HK-2 (cell line): ENCODE measurements around the gene CFAP221.
"Not testable (repeated sequence)": the region's sequence is repeated elsewhere in the genome, so short reads cannot be mapped to it uniquely, and the experiment has no call there.

Source experiments
- DNase-seq: peaks from one replicate; pipeline ENCODE4 v3.0.0-alpha.2; 2018; ENCODE audit not compliant: unreplicated experiment

The CFAP221 gene

GRCh38 chr2:119586085-119586484, 41.8 kb downstream of the CFAP221 start:
- no peak for DNase-seq

DNA sequence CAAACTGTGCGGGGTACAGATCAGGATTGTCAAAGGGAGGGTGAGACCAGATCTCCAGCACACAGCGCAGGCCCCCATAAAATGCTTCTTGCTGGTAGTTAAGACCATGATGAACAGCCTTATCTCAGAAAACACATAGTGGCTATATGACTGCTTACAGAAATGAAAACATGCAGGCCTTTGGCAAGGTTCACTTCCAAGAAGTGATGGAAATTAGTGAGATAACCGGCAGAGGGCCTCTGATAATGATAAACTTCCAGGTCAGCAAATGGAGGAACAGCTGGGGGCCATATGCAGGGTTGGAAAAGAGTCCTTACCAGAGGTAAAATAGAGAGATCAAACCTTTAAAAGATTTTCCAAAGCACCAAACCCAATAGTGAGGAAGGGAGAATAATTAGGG, 46.6 kb downstream of the CFAP221 start:
- no peak for DNase-seq

- DNase-seq, result no peak
Observed at GRCh38 chr2:119591523-119591922, 47.3 kb downstream of the CFAP221 start.

DNA sequence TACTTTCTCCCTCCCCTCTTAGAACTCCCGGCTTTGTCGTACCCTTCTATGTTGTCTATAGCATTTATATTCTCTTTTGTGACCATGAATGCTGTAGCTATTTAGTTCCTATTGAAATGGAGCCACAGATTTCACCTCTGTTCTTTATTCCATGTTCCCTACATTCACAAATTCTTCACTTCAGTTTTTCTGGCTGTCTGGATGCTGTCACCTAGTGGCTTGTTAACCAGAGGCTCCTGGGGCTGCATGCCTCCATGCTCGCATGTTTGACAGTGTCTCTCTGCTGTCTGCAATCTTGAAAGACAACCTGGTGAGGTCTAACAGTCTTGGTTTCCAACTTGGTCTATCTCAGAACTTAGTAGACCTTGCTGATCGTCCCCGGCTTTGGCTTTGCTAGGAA, 48.2 kb downstream of the CFAP221 start:
- no peak for DNase-seq

GRCh38 chr2:119596638-119597037, 52.4 kb downstream of the CFAP221 start:
- DNase-seq, result no peak

DNA sequence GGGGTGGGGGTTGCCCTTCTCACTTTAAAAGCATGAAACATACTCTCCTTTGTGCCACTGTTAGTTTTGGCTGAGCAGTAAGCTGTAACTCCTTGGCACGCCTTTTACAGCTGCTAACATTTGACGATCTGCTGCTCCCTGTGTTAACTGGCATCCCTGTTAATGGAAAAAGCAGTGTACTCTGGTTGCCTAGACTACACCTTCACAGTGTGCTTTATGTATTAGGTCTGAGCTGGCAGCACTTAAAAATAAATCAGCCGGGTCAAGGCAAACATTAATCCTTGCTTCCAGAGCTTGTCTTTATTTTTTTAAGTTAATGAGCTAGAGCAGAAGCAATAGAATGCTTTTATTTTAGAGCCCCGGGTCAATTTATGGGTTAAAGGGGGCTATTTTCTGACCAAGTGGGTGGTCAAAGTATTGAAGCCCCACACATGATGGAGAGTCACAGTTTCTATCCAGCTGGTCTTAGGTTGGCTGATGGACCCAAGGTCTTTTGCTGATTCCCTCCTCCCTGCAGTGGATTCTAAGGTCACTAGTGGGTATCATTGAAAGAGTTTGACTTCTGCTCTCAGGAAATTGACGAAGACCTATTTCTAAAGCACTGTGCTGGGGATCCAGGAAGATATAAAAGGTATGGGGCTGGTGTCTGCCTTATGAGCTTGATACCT, 54.5 kb downstream of the CFAP221 start:
- DNase-seq, result no peak

GRCh38 chr2:119599384-119599783, 55.1 kb downstream of the CFAP221 start:
- DNase-seq, result no peak

DNA sequence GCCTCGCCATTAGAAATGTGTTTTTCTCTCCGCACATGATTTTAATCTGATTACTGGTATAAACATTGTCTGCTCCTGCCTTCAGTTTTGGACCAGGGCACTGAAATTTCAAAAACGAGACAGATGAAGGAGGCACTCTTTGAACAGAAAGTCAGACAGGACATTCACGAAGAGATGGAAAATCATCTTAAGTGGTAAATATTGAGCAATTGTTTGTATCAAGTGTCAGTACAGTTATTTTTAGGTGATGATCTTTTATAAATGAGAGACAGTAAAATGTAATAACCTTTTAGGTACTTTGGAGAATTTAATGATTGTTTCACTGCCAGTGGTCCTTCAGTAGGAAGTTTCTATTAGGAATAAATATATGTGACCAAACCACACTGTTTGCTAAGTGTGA, 60.8 kb downstream of the CFAP221 start:
- DNase-seq, result no peak

DNA sequence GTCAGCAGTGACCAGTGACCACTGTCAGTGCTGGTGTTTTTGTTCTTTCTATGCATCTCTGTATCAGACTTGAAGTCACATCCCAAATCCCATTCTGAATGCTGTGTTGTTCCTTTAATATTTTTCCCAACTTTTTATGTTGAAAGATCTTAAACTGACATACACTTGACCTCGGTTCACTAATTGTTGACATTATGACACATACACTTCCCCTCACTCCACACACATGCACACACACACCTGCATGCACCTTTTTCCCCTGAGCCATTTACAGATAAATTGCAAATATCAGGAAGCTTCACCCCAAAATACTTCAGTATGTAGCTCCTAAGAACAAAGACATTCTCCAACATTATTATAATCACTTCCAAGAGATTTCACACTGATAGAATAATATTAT, 62.4 kb downstream of the CFAP221 start:
- DNase-seq, result no peak

GRCh38 chr2:119608553-119608952, 64.3 kb downstream of the CFAP221 start:
- DNase-seq, result no peak

- DNase-seq, result no peak
Observed at GRCh38 chr2:119609337-119609736, 65.1 kb downstream of the CFAP221 start.

DNA sequence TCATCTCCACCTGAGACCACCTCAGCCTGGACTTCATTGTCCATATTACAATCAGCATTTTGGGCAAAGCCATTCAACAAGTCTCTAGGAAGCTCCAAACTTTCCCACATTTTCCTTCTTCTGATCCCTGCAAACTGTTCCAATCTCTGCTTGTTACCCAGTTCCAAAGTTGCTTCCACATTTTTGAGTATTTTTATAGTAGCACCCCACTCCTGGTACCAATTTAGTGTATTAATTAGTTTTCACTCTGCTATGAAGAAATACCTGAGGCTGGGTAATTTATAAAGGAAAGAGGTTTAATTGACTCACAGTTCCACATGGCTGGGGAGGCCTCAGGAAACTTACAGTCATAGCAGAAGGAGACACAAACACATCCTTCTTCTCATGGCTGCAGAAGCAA, 69.9 kb downstream of the CFAP221 start:
- not testable (repeated sequence) for DNase-seq

DNA sequence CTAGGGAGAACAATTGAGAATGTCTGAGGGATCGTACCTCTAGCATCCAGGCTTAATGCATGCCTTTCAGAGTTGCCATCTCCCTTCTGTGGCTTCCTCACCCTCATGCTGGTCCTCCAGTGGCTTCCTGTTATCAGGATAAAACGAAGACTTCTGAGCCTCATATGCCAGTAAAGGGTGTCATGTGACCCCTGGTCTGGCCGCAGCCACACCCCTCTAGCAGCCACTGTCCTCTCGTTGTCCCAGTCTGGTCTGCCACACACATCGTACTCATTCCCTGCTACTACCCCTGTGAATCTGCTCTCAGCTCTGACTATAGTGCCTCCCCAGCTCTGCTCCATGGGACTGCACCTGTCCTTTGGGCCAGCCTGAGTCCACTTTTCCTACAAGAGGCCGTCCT, 72.2 kb downstream of the CFAP221 start:
- no peak for DNase-seq

- DNase-seq, result no peak
Observed at GRCh38 chr2:119617455-119617854, 73.2 kb downstream of the CFAP221 start.

DNA sequence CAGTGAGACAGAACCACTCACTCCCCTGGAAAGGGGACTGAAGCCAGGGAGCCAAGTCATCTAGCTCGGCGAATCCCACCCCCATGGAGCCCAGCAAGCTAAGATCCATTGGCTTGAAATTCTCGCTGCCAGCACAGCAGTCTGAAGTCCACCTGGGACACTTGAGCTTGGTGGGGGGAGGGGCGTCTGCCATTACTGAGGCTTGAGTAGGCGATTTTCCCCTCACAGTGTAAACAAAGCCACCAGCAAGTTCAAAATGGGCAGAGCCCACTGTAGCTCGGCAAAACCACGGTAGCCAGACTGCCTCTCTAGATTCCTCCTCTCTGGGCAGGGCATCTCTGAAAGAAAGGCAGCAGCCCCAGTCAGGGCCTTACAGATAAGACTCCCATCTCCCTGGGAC, 74.5 kb downstream of the CFAP221 start:
- DNase-seq, result not testable (repeated sequence)

DNA sequence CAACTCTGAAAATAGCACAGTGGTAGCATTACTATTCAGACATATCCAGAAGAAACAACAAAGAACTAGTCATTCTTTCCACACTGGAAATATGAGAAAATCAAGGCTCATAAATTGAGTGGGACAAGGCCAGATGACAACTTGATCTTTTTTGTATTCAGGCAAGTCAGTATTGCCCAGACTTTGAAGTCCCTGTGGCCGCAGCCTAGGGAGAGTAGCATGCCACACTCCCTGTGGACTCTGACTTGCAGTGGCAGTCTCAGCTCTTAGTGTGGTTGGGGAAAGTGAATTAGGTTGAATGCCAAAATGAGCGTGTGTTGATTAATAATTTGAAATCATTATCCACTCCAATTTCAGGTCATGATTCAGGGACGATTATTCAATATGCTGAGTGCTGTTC, 81.0 kb downstream of the CFAP221 start:
- no peak for DNase-seq

- no peak for DNase-seq
Observed at GRCh38 chr2:119629323-119629825, 85.1 kb downstream of the CFAP221 start.

DNA sequence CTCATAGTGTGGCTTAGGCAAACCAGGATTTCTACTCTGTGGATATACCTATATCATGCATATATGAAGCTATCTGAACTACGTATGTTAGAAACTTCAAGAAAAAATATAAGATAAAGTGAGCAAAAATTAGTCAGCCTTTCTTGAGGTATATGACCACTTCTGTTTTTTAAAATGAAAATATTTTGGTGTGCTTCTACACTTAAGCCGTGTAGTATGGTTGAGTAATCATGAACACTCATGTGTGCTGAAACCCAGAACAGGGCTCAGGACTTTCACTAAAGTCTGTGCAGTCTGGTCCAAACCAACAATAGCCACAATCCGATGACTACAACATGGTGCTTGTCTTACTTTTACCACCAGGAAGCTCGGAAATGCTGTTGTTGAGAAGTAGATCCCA, 85.9 kb downstream of the CFAP221 start:
- no peak for DNase-seq

- DNase-seq, result no peak
Observed at GRCh38 chr2:119637371-119637770, 93.1 kb downstream of the CFAP221 start.

- no peak for DNase-seq
Observed at GRCh38 chr2:119638246-119638645, 94.0 kb downstream of the CFAP221 start.

DNA sequence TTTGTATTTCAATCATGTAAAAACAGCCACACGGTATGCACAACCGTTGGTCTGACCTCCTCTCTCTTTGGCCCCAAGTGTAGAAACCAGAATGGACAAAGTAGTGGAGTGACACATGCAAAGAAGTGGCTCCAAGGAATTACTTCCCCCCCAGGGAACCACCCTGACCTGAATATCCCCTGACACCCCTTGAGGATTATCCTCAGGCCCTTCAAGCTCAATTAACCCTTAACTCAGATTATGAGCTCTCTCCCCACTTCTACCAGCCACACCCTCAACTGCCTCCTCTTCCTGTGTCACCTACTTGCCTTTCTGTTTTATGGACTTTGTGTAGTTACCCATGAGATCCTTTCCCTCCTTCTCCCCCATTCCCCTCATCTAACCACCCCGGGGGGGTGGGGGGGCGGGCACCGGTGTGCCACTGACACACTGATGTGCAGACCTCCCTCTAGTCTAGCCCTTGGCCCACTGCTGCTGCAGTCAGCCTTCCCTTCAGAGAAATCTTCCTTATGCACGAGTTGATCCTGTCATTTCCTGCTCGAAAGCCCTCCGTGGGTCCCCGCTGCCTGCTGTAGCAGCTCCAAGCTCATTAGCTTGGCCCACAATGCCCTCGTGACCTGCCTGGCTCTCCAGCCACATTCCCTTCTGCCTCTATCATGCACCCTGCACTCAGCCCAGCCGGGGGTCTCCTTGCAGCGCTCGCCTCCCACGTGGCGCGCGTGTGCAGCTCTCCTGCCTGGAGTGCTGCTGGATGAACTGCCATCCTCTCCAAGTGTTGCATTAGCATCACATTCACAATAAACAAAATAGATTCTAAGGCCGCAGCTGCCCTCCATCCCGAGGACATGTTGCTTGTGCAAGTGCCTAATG, 94.7 kb downstream of the CFAP221 start:
- no peak for DNase-seq

GRCh38 chr2:119641562-119642258, 97.5 kb downstream of the CFAP221 start:
- peak; percentile 64 for DNase-seq

GRCh38 chr2:119644186-119644585, 99.9 kb downstream of the CFAP221 start:
- no peak for DNase-seq
